Right hindlimb (tissue), 1 donor: ENCODE measurements around the gene ZNF507.

Experiments used
- DNase-seq: peaks from one replicate; pipeline ENCODE4 v3.0.0-alpha.2; 2018

The ZNF507 gene

GRCh38 chr19:32339988-32340874, 5.2 kb upstream of the ZNF507 start:
- DNase-seq: peak; percentile 52

DNA sequence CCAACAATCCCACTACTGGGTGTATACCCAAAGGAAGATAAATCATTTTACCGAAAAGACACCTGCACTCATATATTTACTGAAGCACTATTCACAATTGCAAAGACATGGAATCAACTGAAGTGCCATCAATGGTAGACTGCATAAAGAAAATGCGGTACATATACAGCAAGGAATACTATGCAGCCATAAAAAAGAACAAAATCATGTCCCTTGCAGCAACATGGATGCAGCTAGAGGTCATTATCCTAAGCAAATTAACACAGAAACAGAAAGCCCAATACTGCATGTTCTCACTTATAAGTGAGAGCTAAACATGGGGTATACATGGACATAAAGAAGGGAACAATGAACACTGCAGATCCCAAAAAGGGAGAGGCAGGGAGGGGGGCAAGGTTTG, 2.7 kb upstream of the ZNF507 start:
- DNase-seq: no peak

- no peak for DNase-seq
Measured at GRCh38 chr19:32343550-32344262, 1.7 kb upstream of the ZNF507 start.

- DNase-seq: no peak
Measured at GRCh38 chr19:32346901-32347300, 1.5 kb downstream of the ZNF507 start.

- no peak for DNase-seq
Measured at GRCh38 chr19:32347573-32347972, 2.2 kb downstream of the ZNF507 start.

- DNase-seq: no peak
Measured at GRCh38 chr19:32349051-32349450, 3.6 kb downstream of the ZNF507 start.

DNA sequence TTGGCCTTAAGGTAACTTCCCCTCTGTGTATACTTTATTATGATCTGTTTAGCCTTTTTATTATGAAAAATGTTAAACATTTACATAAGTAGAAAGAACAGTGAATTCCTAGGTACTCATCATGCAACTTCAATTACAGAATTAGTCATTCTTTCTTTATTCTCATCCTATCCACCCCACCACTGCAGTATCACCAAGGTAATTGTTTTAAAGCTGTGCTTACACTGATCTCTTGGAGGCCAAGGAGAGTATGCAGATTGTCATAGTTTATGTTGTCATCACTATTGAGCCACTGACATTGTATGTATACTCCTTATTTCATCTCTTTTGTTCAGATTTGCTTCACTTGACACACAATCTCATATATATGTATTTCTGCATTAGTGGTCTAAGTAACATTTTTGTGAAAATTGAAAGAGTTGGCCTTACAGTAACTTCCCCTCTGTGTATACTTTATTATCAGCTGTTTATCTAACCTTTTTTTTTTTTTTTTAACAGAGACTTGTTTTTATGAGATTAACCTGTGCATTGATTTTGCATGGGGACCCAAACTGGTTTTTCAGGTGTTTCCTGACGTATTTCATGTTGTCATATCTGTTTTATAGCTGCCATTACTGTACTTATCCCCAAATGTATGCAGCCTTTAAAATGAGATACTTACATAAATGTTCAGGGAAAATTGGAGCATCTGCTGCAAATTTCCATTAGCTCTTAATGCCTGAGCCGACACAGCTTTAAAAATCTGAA, 4.5 kb downstream of the ZNF507 start:
- no peak for DNase-seq

DNA sequence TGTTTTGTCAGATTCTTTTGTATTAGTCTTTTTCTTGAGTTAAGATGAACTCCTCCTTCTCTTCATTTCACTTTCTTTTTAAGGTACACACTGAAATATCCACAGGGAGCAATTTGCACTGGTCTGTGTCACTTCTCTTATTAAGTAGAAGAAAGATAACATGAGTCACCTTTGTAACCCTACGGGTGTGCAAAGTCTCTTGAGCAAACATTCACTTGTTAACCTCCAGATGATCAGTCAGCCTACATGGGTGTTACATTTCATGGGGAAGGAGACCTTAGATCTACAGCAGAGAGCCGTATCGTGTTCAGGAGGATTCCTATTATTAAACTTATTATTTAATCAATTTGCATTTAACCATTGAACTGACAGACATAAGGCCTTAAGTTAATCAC, 5.1 kb downstream of the ZNF507 start:
- no peak for DNase-seq

- DNase-seq: no peak
Measured at GRCh38 chr19:32350987-32351348, 5.6 kb downstream of the ZNF507 start.

DNA sequence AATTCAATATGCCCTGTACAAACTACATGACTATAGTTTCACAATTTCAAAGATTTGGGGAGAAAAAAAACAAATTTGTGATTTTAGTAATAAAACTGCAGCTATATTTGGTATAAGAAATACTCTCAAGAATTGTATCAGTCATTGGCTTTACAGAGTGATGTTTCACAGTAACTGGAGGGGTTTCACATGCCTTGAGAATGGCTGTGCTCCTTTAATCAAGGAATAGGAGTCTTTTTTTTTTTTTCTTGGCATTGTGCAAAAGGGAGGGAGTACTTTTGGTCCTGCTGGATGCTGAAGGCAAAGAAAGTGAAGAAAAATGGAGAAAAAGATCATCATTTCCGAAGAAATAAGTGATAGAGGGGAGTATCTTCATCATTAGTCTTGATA, 6.8 kb downstream of the ZNF507 start:
- DNase-seq: no peak

GRCh38 chr19:32354345-32354744, 8.9 kb downstream of the ZNF507 start:
- DNase-seq: no peak

- no peak for DNase-seq
Measured at GRCh38 chr19:32355309-32355708, 9.9 kb downstream of the ZNF507 start.

- DNase-seq: no peak
Measured at GRCh38 chr19:32357720-32358119, 12.3 kb downstream of the ZNF507 start.

DNA sequence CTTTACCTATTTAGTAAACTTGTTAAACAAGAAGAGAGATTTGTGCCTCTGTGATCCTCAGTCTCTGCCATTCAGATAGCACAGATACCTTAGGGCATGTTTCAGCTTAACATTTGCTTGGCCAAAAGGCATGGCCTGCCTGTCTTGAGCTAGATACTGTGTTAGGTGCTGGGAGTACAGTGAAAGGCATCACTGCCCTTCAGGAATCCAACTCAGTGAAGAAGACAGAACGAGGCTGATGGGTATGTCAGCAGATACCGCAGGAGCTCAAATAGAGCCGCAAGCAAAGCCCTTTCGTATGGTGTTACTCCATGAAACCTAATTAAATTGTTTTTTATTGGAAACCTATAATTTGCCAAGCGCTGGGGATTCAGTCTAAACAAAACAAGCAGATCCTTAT, 12.9 kb downstream of the ZNF507 start:
- DNase-seq: no peak

DNA sequence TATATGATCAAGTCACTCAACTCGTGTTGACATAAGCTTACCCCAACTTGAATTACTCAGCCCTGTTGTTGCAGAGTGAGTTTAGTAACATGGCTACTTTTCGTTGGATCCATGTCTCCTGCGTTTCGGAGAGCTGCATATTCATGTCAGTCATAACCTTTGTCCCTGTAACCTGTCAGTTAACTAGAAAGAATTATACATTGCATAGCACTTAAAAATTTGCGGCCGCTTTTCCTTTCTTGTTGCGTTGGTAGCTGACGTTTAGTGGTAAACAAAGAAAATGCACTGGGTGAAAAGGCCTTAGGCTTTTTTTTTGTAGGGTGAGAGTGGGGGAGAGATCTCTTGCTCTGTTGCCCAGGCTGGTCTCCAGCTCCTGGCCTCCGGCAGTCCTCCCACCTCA, 14.2 kb downstream of the ZNF507 start:
- no peak for DNase-seq

- DNase-seq: no peak
Measured at GRCh38 chr19:32361574-32362317, 16.3 kb downstream of the ZNF507 start.

GRCh38 chr19:32362318-32362691, 16.9 kb downstream of the ZNF507 start:
- no peak for DNase-seq

DNA sequence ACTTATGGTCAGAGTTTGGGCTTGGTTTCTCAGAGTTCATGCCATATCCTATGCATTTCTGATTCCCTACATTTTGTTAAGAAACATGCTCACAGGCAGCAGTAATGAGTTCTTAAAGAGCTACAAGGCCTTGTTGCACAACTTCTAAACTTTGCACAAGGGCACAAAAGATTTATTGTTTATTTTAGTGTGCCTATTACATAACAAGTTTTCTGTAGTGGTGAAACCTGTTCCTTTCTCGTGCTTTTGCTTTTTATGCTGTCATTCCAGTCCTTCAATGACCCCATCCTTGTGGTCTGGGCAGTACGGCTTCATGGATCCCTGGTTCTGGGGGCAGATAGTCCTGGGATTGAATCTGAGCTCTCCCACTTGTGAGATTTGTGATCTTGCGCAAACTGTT, 17.8 kb downstream of the ZNF507 start:
- no peak for DNase-seq

DNA sequence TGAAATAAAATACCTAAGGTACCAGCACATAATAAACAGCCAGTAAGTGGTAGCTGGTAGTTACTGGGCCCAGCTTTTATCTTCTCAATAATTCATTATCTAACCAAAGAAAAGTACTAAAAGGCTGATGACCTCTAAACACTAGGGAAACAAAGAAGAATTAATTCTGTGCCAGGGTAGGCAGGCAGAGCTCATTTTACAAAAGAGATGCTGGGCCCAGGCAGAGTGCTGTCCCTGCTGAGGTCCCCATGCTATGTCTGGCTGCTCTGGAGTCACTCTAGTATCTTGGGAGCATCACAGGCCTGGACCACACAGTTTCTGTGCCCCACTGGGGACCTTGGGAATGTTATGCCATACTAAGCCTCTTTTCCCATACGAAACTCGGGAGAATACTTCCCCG, 18.2 kb downstream of the ZNF507 start:
- no peak for DNase-seq

DNA sequence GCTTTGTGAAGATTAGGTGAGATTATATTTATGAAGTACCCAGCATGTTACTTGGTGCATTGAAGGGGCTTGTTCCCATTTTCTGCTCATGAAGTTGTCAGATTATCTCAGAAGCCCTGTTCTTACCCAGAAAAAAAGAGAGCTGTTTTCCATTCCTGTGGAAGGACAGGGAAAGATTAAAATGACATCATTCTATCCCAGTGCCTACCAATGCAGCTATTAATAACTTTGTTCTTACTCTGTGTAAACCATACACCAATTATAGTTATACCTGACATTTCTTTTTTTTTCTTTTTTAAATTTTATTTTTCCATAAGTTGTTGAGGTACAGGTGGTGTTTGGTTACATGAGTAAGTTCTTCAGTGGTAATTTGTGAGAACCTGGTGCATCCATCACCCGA, 18.6 kb downstream of the ZNF507 start:
- DNase-seq: no peak

DNA sequence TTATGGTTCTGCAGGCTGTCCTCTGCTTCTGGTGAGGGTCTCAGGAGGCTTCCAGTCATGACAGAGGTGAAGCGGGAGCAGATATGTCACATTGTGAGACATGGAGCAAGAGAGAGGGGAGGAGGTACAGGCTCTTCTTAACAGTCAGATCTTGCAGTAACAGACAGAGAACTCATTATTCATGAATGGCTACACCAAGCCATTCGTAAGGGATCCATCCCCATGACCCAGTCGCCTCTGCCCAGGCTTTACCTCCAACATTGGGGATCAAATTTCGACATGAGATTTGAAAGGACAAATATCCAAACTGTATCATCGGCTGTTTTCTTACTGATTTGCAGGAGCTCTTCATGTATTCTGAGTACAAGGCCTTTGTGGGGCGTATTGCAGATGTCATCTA, 21.7 kb downstream of the ZNF507 start:
- no peak for DNase-seq

GRCh38 chr19:32367948-32368536, 22.6 kb downstream of the ZNF507 start:
- no peak for DNase-seq

DNA sequence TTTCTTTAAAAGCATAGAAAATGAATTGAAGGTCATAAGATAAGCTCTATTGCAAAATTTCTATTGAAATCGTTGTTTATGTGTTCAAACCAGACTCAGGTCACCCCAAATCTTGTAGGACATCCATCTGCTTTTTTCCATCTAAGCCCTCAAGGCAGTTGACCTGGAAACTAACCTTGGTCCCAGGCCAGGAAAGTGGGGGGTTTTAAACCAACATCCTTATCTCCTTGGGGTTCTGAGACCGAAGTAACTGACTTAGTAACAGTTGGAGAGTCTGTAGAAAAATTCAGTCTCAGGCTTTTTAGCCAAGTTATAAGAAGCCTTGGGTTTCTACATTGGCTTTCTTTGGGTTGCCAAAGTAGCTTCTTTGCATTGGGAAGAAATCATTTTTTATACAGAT, 23.4 kb downstream of the ZNF507 start:
- DNase-seq: no peak
